ENCODE data around the gene OLFM1.

Gene OLFM1

GRCh38 chr9:135156525-135157510 lies 69.3 kb downstream of the OLFM1 start:
- TF ChIP-seq MAX (IDR thresholded peaks at IDR 0.05) (no peak), REST (IDR thresholded peaks at IDR 0.05; ENCODE audit: low read depth) (peak; percentile 96), USF1 (IDR thresholded peaks at IDR 0.05) (0 out of 2 replicates have a peak, but pooled peaks have one; percentile 21), FOXM1 (IDR thresholded peaks at IDR 0.05; ENCODE audit: borderline replicate concordance, low read depth) (no peak)

- TF ChIP-seq FOXM1 (IDR thresholded peaks at IDR 0.05; ENCODE audit: borderline replicate concordance, low read depth) (no peak), CREB1 (IDR thresholded peaks at IDR 0.05; ENCODE audit: low read depth) (no peak), USF1 (IDR thresholded peaks at IDR 0.05) (no peak), TAF1 (IDR thresholded peaks at IDR 0.05; ENCODE audit: low read depth) (no peak), TCF12 (IDR thresholded peaks at IDR 0.05; ENCODE audit: low read depth) (no peak), REST (IDR thresholded peaks at IDR 0.05; ENCODE audit: low read depth) (no peak), CEBPB (IDR thresholded peaks at IDR 0.05) (no peak), EGR1 (IDR thresholded peaks at IDR 0.05) (no peak), MAX (IDR thresholded peaks at IDR 0.05) (no peak), ZBTB7A (IDR thresholded peaks at IDR 0.05; ENCODE audit: low read depth) (no peak), EP300 (IDR thresholded peaks at IDR 0.05; ENCODE audit: borderline replicate concordance) (no peak), NFIC (IDR thresholded peaks at IDR 0.05) (no peak), TEAD4 (IDR thresholded peaks at IDR 0.05) (no peak), RAD21 (IDR thresholded peaks at IDR 0.05; ENCODE audit: low read depth) (no peak), YY1 (IDR thresholded peaks at IDR 0.05; ENCODE audit: low read depth) (no peak)
Measured at GRCh38 chr9:135157856-135158563, 70.5 kb downstream of the OLFM1 start.

GRCh38 chr9:135158564-135158937 lies 71.1 kb downstream of the OLFM1 start:
- TF ChIP-seq FOXM1 (IDR thresholded peaks at IDR 0.05; ENCODE audit: borderline replicate concordance, low read depth) (no peak), REST (IDR thresholded peaks at IDR 0.05; ENCODE audit: low read depth) (no peak), CREB1 (IDR thresholded peaks at IDR 0.05; ENCODE audit: low read depth) (no peak), TAF1 (IDR thresholded peaks at IDR 0.05; ENCODE audit: low read depth) (no peak), RAD21 (IDR thresholded peaks at IDR 0.05; ENCODE audit: low read depth) (no peak), MAX (IDR thresholded peaks at IDR 0.05) (no peak), EP300 (IDR thresholded peaks at IDR 0.05; ENCODE audit: borderline replicate concordance) (no peak), TCF12 (IDR thresholded peaks at IDR 0.05; ENCODE audit: low read depth) (no peak), ZBTB7A (IDR thresholded peaks at IDR 0.05; ENCODE audit: low read depth) (no peak), USF1 (IDR thresholded peaks at IDR 0.05) (no peak), YY1 (IDR thresholded peaks at IDR 0.05; ENCODE audit: low read depth) (no peak), TEAD4 (IDR thresholded peaks at IDR 0.05) (no peak), NFIC (IDR thresholded peaks at IDR 0.05) (no peak), CEBPB (IDR thresholded peaks at IDR 0.05) (no peak), EGR1 (IDR thresholded peaks at IDR 0.05) (no peak)

Measured in Ishikawa (cell line).